Measurements from ENCODE around the gene WLS.
"Not testable (repeated sequence)": the region's sequence is repeated elsewhere in the genome, so short reads cannot be mapped to it uniquely, and the experiment has no call there.

Gene WLS

DNA sequence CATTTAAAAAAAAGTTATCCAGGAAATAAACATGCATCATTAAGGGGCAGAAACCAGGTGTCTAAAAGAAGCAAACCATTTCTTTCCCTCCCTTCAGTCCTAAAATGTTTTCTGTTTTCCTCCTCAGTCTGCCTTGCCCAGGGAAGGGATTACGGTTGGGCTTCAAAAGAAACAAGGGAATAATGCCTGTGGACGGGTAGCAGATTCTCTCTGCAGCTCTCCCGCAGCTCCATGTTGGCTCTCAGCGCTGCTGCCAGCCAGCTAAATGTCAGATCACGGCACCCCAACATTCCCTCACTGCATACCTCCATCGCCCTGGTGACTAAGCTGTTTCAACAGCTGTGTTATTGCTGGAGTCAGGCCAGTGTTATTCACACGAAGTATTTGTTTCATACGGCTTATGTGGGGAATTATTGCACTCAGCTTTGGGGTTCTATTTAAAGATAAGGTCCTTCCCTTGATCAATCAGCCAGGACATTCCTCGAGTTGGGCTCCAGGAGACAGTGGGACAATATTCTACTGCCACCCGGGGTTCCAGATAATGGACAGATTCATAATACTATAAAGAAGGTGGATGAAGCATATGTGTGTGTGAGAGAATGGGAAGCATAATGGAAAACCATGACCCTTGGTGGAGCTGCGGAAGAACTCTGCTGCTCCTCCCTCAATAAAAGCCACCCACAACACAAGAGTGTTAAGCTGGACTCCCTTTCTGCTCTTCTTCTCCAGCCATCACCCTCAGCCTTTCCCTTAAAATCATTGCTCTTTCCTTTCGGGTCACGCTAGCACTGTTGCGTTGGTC lies 58.2 kb downstream of the WLS start:
- Histone ChIP-seq H3K9ac (ENCODE audit: low read length) (no peak overlapping the region), H3K36me3 (ENCODE audit: control insufficient read depth, low read depth, low read length) (no peaks in the 10 kb centered on the region), H3K27me3 (ENCODE audit: control insufficient read depth, insufficient read depth, low read length) (no peaks in the 10 kb centered on the region), H3K27ac (ENCODE audit: low read length) (no peak overlapping the region), H3K4me3 (ENCODE audit: low read length) (no peak overlapping the region), H3K4me1 (ENCODE audit: control insufficient read depth, low read depth, low read length) (no peaks in the 10 kb centered on the region), H3K9me3 (ENCODE audit: control insufficient read depth, low read depth, low read length) (no peaks in the 10 kb centered on the region)

DNA sequence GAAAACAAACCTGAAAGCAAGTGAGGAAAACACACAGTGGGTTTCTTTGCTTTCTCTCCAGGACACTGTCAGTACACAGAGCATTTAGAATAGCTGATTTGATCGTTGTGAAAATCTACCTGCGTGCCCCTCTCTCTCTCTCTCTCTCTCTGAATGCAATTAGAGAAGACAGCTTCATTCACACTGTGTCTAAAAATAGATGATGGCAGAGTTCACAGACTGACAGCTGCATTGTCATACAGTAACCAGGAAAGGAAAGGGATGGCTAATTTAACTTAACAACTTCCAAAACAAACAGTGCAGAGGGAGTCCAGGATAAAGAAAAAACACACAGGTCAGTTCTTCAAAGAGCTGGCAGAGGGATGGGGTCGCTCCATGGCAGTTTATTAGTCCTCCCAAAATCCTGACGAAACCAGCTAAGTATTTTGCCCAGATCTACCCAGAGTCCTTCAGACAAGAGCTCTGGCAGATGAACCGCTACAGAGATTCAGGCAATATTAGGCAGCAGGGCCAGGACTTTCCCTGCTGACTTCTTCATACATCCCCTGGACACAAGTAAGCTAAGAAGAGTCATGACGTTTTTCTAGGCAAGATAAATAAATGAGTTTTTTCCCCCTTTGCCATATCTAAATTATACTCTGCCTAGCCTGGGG lies 58.9 kb downstream of the WLS start:
- H3K9ac ChIP-seq (ENCODE audit: low read length), result no peak overlapping the region
- no peaks in the 10 kb centered on the region for H3K9me3 ChIP-seq (ENCODE audit: control insufficient read depth, low read depth, low read length)
- H3K27ac ChIP-seq (ENCODE audit: low read length), result no peak overlapping the region
- H3K4me3 ChIP-seq (ENCODE audit: low read length), result no peak overlapping the region
- H3K4me1 ChIP-seq (ENCODE audit: control insufficient read depth, low read depth, low read length), result no peaks in the 10 kb centered on the region
- no peaks in the 10 kb centered on the region for H3K36me3 ChIP-seq (ENCODE audit: control insufficient read depth, low read depth, low read length)
- H3K27me3 ChIP-seq (ENCODE audit: control insufficient read depth, insufficient read depth, low read length), result no peaks in the 10 kb centered on the region

DNA sequence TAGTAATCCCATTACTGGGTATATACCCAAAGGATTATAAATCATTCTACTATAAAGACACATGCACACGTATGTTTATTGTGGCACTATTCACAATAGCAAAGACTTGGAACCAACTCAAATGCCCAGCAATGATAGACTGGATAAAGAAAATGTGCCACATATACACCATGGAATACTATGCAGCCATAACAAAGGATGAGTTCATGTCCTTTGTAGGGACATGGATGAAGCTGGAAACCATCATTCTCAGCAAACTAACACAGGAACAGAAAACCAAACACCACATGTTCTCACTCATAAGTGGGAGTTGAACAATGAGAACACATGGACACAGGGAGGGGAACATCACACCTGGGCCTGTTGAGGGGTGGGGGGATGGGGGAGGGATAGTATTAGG lies 60.5 kb downstream of the WLS start:
- H3K9me3 ChIP-seq (ENCODE audit: control insufficient read depth, low read depth, low read length); H3K27ac ChIP-seq (ENCODE audit: low read length); H3K36me3 ChIP-seq (ENCODE audit: control insufficient read depth, low read depth, low read length): not testable (repeated sequence)

DNA sequence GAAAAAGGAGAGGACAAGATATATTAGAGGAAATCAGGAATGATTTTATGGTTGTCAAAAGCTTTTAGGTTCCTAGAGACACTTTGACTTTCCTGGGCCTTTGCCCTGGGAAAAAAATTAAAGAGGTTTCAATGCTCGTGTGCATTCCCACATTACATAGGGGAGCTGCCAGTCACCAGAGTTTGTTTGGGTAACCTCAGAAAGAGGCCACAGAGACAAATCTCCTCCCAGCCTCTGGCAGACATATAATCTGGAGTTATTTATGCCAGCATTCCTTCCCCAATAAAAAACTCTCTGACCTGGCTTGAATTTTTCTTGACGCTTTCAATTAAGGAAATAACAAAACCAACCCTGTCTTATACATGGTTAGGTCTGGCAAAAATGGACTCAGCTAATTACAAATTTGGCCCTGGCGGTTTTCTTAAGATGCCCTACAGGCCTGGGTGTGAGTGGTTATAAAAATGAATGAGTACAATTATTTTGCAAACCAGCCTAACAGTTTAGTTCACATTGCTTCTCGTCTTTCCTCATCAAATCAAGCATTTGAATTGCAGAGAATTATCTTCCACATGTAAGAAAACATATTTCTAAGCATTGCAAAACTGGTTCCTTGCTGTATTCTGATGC lies 63.7 kb downstream of the WLS start:
- Histone ChIP-seq H3K9me3 (ENCODE audit: control insufficient read depth, low read depth, low read length) (no peaks in the 10 kb centered on the region), H3K4me1 (ENCODE audit: control insufficient read depth, low read depth, low read length) (no peaks in the 10 kb centered on the region)

More for the DNA sequence above, 60.5 kb downstream of the WLS start:
- not testable (repeated sequence) for H3K4me3 ChIP-seq (ENCODE audit: low read length); H3K27me3 ChIP-seq (ENCODE audit: control insufficient read depth, insufficient read depth, low read length); H3K9ac ChIP-seq (ENCODE audit: low read length); H3K4me1 ChIP-seq (ENCODE audit: control insufficient read depth, low read depth, low read length)

GRCh38 chr1:68167211-68167610 lies 65.1 kb downstream of the WLS start:
- H3K4me3 ChIP-seq (ENCODE audit: low read length), result no peak overlapping the region
- H3K36me3 ChIP-seq (ENCODE audit: control insufficient read depth, low read depth, low read length), result no peaks in the 10 kb centered on the region
- no peak overlapping the region for H3K27ac ChIP-seq (ENCODE audit: low read length)
- no peaks in the 10 kb centered on the region for H3K27me3 ChIP-seq (ENCODE audit: control insufficient read depth, insufficient read depth, low read length)
- H3K4me1 ChIP-seq (ENCODE audit: control insufficient read depth, low read depth, low read length), result no peaks in the 10 kb centered on the region
- H3K9me3 ChIP-seq (ENCODE audit: control insufficient read depth, low read depth, low read length), result no peaks in the 10 kb centered on the region
- H3K9ac ChIP-seq (ENCODE audit: low read length), result no peak overlapping the region

More for the DNA sequence above, 63.7 kb downstream of the WLS start:
- Histone ChIP-seq H3K9ac (ENCODE audit: low read length) (no peak overlapping the region), H3K4me3 (ENCODE audit: low read length) (no peak overlapping the region), H3K36me3 (ENCODE audit: control insufficient read depth, low read depth, low read length) (no peaks in the 10 kb centered on the region), H3K27me3 (ENCODE audit: control insufficient read depth, insufficient read depth, low read length) (no peaks in the 10 kb centered on the region), H3K27ac (ENCODE audit: low read length) (no peak overlapping the region)

GRCh38 chr1:68166348-68166747 lies 66.0 kb downstream of the WLS start:
- Histone ChIP-seq H3K36me3 (ENCODE audit: control insufficient read depth, low read depth, low read length) (no peaks in the 10 kb centered on the region), H3K9ac (ENCODE audit: low read length) (no peak overlapping the region), H3K27ac (ENCODE audit: low read length) (no peak overlapping the region), H3K9me3 (ENCODE audit: control insufficient read depth, low read depth, low read length) (no peaks in the 10 kb centered on the region), H3K4me1 (ENCODE audit: control insufficient read depth, low read depth, low read length) (no peaks in the 10 kb centered on the region), H3K27me3 (ENCODE audit: control insufficient read depth, insufficient read depth, low read length) (no peaks in the 10 kb centered on the region), H3K4me3 (ENCODE audit: low read length) (no peak overlapping the region)

DNA sequence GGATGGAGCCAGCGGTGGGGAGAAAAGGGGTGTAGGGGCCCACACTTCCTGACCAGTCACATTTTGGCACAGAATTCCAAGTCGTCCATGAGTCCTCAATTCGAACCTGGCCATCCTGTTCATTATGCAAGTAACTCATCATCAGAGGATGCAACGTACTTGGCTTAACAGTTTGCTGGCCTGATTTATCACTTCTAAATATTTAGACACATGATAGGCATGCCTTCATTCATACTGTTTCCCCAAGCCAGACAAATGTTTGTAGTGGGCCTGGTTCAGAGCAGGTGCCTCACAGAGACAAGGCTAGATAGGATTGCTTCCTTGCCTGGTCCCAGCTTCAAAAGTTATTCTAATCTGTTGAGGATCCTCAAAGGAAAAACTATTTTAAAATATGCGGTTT lies 66.7 kb downstream of the WLS start:
- no peak overlapping the region for H3K4me3 ChIP-seq (ENCODE audit: low read length)
- H3K9me3 ChIP-seq (ENCODE audit: control insufficient read depth, low read depth, low read length), result no peaks in the 10 kb centered on the region

GRCh38 chr1:68164918-68165317 lies 67.4 kb downstream of the WLS start:
- Histone ChIP-seq H3K9me3 (ENCODE audit: control insufficient read depth, low read depth, low read length) (no peaks in the 10 kb centered on the region), H3K27ac (ENCODE audit: low read length) (no peak overlapping the region), H3K4me1 (ENCODE audit: control insufficient read depth, low read depth, low read length) (no peaks in the 10 kb centered on the region), H3K9ac (ENCODE audit: low read length) (no peak overlapping the region), H3K4me3 (ENCODE audit: low read length) (no peak overlapping the region), H3K27me3 (ENCODE audit: control insufficient read depth, insufficient read depth, low read length) (no peaks in the 10 kb centered on the region), H3K36me3 (ENCODE audit: control insufficient read depth, low read depth, low read length) (no peaks in the 10 kb centered on the region)

More for the DNA sequence above, 66.7 kb downstream of the WLS start:
- H3K36me3 ChIP-seq (ENCODE audit: control insufficient read depth, low read depth, low read length), result no peaks in the 10 kb centered on the region
- no peak overlapping the region for H3K9ac ChIP-seq (ENCODE audit: low read length)
- no peak overlapping the region for H3K27ac ChIP-seq (ENCODE audit: low read length)
- H3K4me1 ChIP-seq (ENCODE audit: control insufficient read depth, low read depth, low read length), result no peaks in the 10 kb centered on the region
- H3K27me3 ChIP-seq (ENCODE audit: control insufficient read depth, insufficient read depth, low read length), result no peaks in the 10 kb centered on the region

- Histone ChIP-seq H3K4me1 (ENCODE audit: control insufficient read depth, low read depth, low read length) (no peaks in the 10 kb centered on the region), H3K27ac (ENCODE audit: low read length) (no peak overlapping the region), H3K9ac (ENCODE audit: low read length) (no peak overlapping the region), H3K27me3 (ENCODE audit: control insufficient read depth, insufficient read depth, low read length) (no peaks in the 10 kb centered on the region), H3K9me3 (ENCODE audit: control insufficient read depth, low read depth, low read length) (no peaks in the 10 kb centered on the region), H3K36me3 (ENCODE audit: control insufficient read depth, low read depth, low read length) (no peaks in the 10 kb centered on the region), H3K4me3 (ENCODE audit: low read length) (no peak overlapping the region)
Observed at GRCh38 chr1:68163220-68163619, 69.1 kb downstream of the WLS start.

DNA sequence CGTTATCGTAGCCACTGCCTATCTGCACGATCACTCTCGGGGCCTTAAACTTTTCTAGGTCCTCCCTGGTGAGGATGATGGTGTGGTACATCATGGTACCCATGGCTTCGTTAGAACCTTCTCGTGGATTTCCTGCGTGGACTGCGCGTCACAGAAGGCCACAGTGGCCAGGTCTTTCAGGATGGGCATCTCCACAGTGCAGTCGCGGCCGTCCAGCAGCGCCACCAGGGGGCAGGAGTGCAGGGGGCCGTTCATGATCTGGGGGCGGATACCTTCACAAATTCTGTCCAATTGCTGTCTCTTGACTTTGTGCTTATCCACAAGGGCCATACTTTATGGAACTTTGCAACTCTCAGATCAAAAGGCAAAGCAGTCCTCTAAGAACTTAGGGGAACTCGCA lies 69.6 kb downstream of the WLS start:
- Histone ChIP-seq H3K9ac (ENCODE audit: low read length) (no peak overlapping the region), H3K9me3 (ENCODE audit: control insufficient read depth, low read depth, low read length) (no peaks in the 10 kb centered on the region), H3K4me3 (ENCODE audit: low read length) (no peak overlapping the region), H3K4me1 (ENCODE audit: control insufficient read depth, low read depth, low read length) (no peaks in the 10 kb centered on the region), H3K27me3 (ENCODE audit: control insufficient read depth, insufficient read depth, low read length) (no peaks in the 10 kb centered on the region), H3K27ac (ENCODE audit: low read length) (no peak overlapping the region), H3K36me3 (ENCODE audit: control insufficient read depth, low read depth, low read length) (no peaks in the 10 kb centered on the region)

GRCh38 chr1:68161672-68162071 lies 70.7 kb downstream of the WLS start:
- H3K9ac ChIP-seq (ENCODE audit: low read length); H3K9me3 ChIP-seq (ENCODE audit: control insufficient read depth, low read depth, low read length); H3K36me3 ChIP-seq (ENCODE audit: control insufficient read depth, low read depth, low read length); H3K4me3 ChIP-seq (ENCODE audit: low read length); H3K27me3 ChIP-seq (ENCODE audit: control insufficient read depth, insufficient read depth, low read length); H3K4me1 ChIP-seq (ENCODE audit: control insufficient read depth, low read depth, low read length); H3K27ac ChIP-seq (ENCODE audit: low read length): not testable (repeated sequence)

Measured in iPS-18a (cell line).